SK-N-SH (cell line): ENCODE results near the gene TAP1. TPM values are rescaled to one million over a fixed set of nuclear protein-coding genes. Genes with fewer than 3 reads are reported as not detected.

Experiments
- CTCF ChIA-PET: fragments of 300-600, 350-600 bp; formaldehyde crosslinking; extraction: SDS; loops from one replicate; lab custom pipeline; 2021; lab: Yijun Ruan, JAX
- POLR2A ChIA-PET: fragments of 350-600 bp; sonication (Branson Sonifier 250); formaldehyde crosslinking; extraction: SDS; loops from one replicate; lab custom pipeline; 2020; ENCODE audit warnings: antibody characterized with exemption, inconsistent platforms; lab: Yijun Ruan, JAX
- DNase-seq: peaks from one replicate; pipeline ENCODE4 v3.0.0; 2012
- H2AFZ ChIP-seq: fragments of 200-600 bp; sonication (generic); 2 replicates; pipeline ENCODE4 v1.8.1; 2016; ENCODE audit warnings: antibody characterized with exemption, mild to moderate bottlenecking, low read depth
- H3F3A ChIP-seq: fragments of 200-600 bp; sonication (generic); replicated peaks from 2 replicates; pipeline ENCODE3; 2016; ENCODE audit warnings: antibody characterized with exemption, mild to moderate bottlenecking; ENCODE audit not compliant: insufficient read depth
- H3K27ac ChIP-seq, 2 experiments: fragments of 200-500 bp in 1 of 2; fragments of 200-600 bp in 1 of 2; sonication (Bioruptor generic) in 1 of 2; sonication (generic), shearing (Covaris generic) in 1 of 2; 2 replicates each; pipeline versions ENCODE4 v1.5.1 to v1.6.1; 2014 to 2016; ENCODE audit warnings: low read depth in 2 of 2, inconsistent platforms in 1 of 2, low read length in 1 of 2, mild to moderate bottlenecking in 1 of 2, mixed read lengths in 1 of 2
- H3K27me3 ChIP-seq: fragments of 200-600 bp; sonication (generic), shearing (Covaris generic); 2 replicates; pipeline ENCODE4 v1.6.1; 2016; ENCODE audit warnings: mixed run types; ENCODE audit not compliant: insufficient read depth
- H3K36me3 ChIP-seq, 2 experiments: fragments of 200-500 bp in 1 of 2; fragments of 200-600 bp in 1 of 2; sonication (Bioruptor generic) in 1 of 2; sonication (generic) in 1 of 2; replicated peaks in 1 of 2; 2 replicates each; pipeline versions ENCODE3 to v1.5.1; 2014 to 2016; ENCODE audit warnings: low read length in 1 of 2, mild to moderate bottlenecking in 1 of 2; ENCODE audit not compliant: insufficient read depth in 2 of 2, control insufficient read depth in 1 of 2
- H3K4me1 ChIP-seq, 2 experiments: fragments of 200-500 bp in 1 of 2; fragments of 200-600 bp in 1 of 2; sonication (Bioruptor generic) in 1 of 2; sonication (generic), shearing (Covaris generic) in 1 of 2; 2 replicates each; pipeline versions ENCODE4 v1.5.1 to v1.6.1; 2014 to 2016; ENCODE audit warnings: low read depth in 1 of 2, low read length in 1 of 2, mixed run types in 1 of 2; ENCODE audit not compliant: insufficient read depth in 2 of 2, control insufficient read depth in 1 of 2
- H3K4me2 ChIP-seq: fragments of 200-600 bp; sonication (generic), shearing (Covaris generic); 2 replicates; pipeline ENCODE4 v1.6.1; 2017; ENCODE audit warnings: mixed run types
- H3K4me3 ChIP-seq, 2 experiments: fragments of 200-500 bp in 1 of 2; fragments of 200-600 bp in 1 of 2; sonication (Bioruptor generic) in 1 of 2; sonication (generic), shearing (Covaris generic) in 1 of 2; 2 replicates each; pipeline versions ENCODE4 v1.5.1 to v1.8.1; 2014 to 2016; ENCODE audit warnings: low read depth in 2 of 2, inconsistent platforms in 1 of 2, low read length in 1 of 2, mild to moderate bottlenecking in 1 of 2, mixed read lengths in 1 of 2, moderate library complexity in 1 of 2
- H3K79me2 ChIP-seq: fragments of 200-600 bp; sonication (generic); 2 replicates; pipeline ENCODE4 v1.8.1; 2017; ENCODE audit warnings: mild to moderate bottlenecking; ENCODE audit not compliant: insufficient read depth
- H3K9ac ChIP-seq: fragments of 200-600 bp; sonication (generic); 2 replicates; pipeline ENCODE4 v1.6.1; 2017; ENCODE audit warnings: mixed run types
- H3K9me2 ChIP-seq: fragments of 200-600 bp; sonication (generic); 2 replicates; pipeline ENCODE4 v1.6.1; 2017; ENCODE audit warnings: mixed run types
- H3K9me3 ChIP-seq: fragments of 200-600 bp; sonication (generic); 2 replicates; pipeline ENCODE4 v1.6.1; 2017; ENCODE audit warnings: mixed run types, mild to moderate bottlenecking, moderate library complexity
- H4K20me1 ChIP-seq: fragments of 200-600 bp; sonication (generic); 2 replicates; pipeline ENCODE4 v1.6.1; 2017; ENCODE audit warnings: mild to moderate bottlenecking, mixed run types; ENCODE audit not compliant: insufficient read depth
- CHD2 ChIP-seq: fragments of 150-350 bp; IDR thresholded peaks from 2 replicates; pipeline ENCODE4 v1.6.1; 2018; ENCODE audit warnings: low read length; ENCODE audit not compliant: partially characterized antibody
- EP300 ChIP-seq, 2 experiments: IDR thresholded peaks; 2 replicates each; pipeline versions ENCODE4 v1.4.0 to v1.6.1; 2012; ENCODE audit warnings: borderline replicate concordance in 1 of 2, low read depth in 1 of 2, low read length in 1 of 2
- FOSL2 ChIP-seq: IDR thresholded peaks from 2 replicates; pipeline ENCODE4 v1.4.0; 2012; ENCODE audit warnings: low read depth, mild to moderate bottlenecking, moderate library complexity, borderline replicate concordance
- FOXJ3 ChIP-seq: sonication (generic); formaldehyde crosslinking; IDR thresholded peaks from 2 replicates; pipeline ENCODE4 v1.5.1; 2020; ENCODE audit warnings: mild to moderate bottlenecking, missing genetic modification reagents
- FOXM1 ChIP-seq: IDR thresholded peaks from 2 replicates; pipeline ENCODE4 v1.4.0; 2012; ENCODE audit warnings: low read depth, mild to moderate bottlenecking
- GABPA ChIP-seq: IDR thresholded peaks from 2 replicates; pipeline ENCODE4 v1.4.0; 2012; ENCODE audit warnings: low read depth, mild to moderate bottlenecking
- GATA2 ChIP-seq: sonication (generic); formaldehyde crosslinking; IDR thresholded peaks from 2 replicates; pipeline ENCODE4 v1.5.0; 2020; ENCODE audit warnings: mild to moderate bottlenecking, missing genetic modification reagents
- NFIC ChIP-seq: IDR thresholded peaks from 2 replicates; pipeline ENCODE4 v1.4.0; 2012; ENCODE audit warnings: borderline replicate concordance
- NRF1 ChIP-seq: IDR thresholded peaks from 2 replicates; pipeline ENCODE4 v1.6.1; 2012; ENCODE audit warnings: low read depth, mild to moderate bottlenecking, low read length
- POLR2AphosphoS5 ChIP-seq: IDR thresholded peaks from 2 replicates; pipeline ENCODE4 v1.6.1; 2012; ENCODE audit warnings: low read depth, low read length
- RAD21 ChIP-seq: IDR thresholded peaks from 2 replicates; pipeline ENCODE4 v1.6.1; 2012; ENCODE audit warnings: mild to moderate bottlenecking, low read length
- RCOR1 ChIP-seq: fragments of 150-350 bp; IDR thresholded peaks from 2 replicates; pipeline ENCODE4 v1.6.1; 2017; ENCODE audit warnings: antibody characterized with exemption, low read length
- RXRA ChIP-seq: IDR thresholded peaks from 2 replicates; pipeline ENCODE4 v1.4.0; 2012; ENCODE audit warnings: low read depth, mild to moderate bottlenecking, borderline replicate concordance
- SIN3A ChIP-seq: IDR thresholded peaks from 2 replicates; pipeline ENCODE4 v1.6.1; 2012; ENCODE audit warnings: low read depth, mild to moderate bottlenecking, low read length, moderate library complexity, borderline replicate concordance
- SMC3 ChIP-seq: IDR thresholded peaks from 2 replicates; pipeline ENCODE4 v1.6.1; 2012; ENCODE audit warnings: low read depth, low read length, improper control_type of control experiment
- TAF1 ChIP-seq: IDR thresholded peaks from 2 replicates; pipeline ENCODE4 v1.6.1; 2012; ENCODE audit warnings: low read depth, mild to moderate bottlenecking, low read length, moderate library complexity, borderline replicate concordance
- TEAD4 ChIP-seq: IDR thresholded peaks from 2 replicates; pipeline ENCODE4 v1.4.0; 2012; ENCODE audit warnings: mild to moderate bottlenecking, borderline replicate concordance; ENCODE audit not compliant: insufficient read depth
- YY1 ChIP-seq: IDR thresholded peaks from 2 replicates; pipeline ENCODE4 v1.4.0; 2012; ENCODE audit warnings: low read depth, mild to moderate bottlenecking
- WGBS: methylation state at CpG from one replicate; pipeline ENCODE4 v1.1.6; 2017; ENCODE audit warnings: low lambda C conversion rate; 5-methylcytosine and 5-hydroxymethylcytosine counted together
- polyA plus RNA-seq, 3 experiments: library from polyadenylated mRNA; depleted of rRNA; stranded (reverse); fragments of >200 nt; gene quantifications; 2 replicates each; pipeline ENCODE4 v1.2.3, GENCODE V29; 2012
- TF ChIP-seq, protein P1 (sequence below): fragments of 150-350 bp; IDR thresholded peaks from 2 replicates; pipeline ENCODE4 v1.6.1; 2017; ENCODE audit warnings: antibody characterized with exemption, low read length, low read depth, borderline replicate concordance
- TF ChIP-seq, protein P2 (sequence below): IDR thresholded peaks from 2 replicates; pipeline ENCODE4 v1.6.1; 2012; ENCODE audit warnings: mild to moderate bottlenecking, low read depth, low read length, moderate library complexity

Gene TAP1
- polyA plus RNA-seq, 1 of the 3 experiments (the other 2 are of a cell fraction): 31.1 TPM

DNA sequence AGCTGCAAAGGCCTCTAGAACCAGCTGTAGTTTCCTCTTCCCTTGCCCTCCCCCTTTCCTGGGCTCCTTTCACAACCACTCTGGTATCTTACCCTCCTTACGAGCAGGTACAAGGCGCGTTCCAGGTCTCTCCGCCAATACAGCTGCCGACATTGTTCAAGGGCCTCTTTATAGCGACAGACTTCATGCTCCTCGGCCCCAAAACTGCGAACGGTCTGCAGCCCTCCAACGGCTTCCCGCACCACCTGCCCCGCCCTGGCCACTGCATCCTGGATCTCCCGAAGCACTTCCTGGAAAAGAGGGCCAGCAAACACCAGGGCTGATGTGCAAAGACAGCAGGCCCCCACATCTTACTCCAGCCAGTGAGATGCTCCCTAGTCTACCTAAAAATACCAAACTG, 21.0 kb downstream of the TAP1 start:
- no peak for TF ChIP-seq SIN3A
- no peak for TF ChIP-seq FOXM1
- no peak for TF ChIP-seq CHD2
- TF ChIP-seq TAF1: no peak
- TF ChIP-seq RCOR1: no peak
- no peak for TF ChIP-seq GABPA
- TF ChIP-seq RAD21: no peak
- TF ChIP-seq, protein P1, sequence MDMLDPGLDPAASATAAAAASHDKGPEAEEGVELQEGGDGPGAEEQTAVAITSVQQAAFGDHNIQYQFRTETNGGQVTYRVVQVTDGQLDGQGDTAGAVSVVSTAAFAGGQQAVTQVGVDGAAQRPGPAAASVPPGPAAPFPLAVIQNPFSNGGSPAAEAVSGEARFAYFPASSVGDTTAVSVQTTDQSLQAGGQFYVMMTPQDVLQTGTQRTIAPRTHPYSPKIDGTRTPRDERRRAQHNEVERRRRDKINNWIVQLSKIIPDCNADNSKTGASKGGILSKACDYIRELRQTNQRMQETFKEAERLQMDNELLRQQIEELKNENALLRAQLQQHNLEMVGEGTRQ: no peak
- TF ChIP-seq NRF1: no peak
- no peak for TF ChIP-seq TEAD4
- no peak for TF ChIP-seq POLR2AphosphoS5
- no peak for TF ChIP-seq RXRA
- TF ChIP-seq FOSL2: no peak
- no peak for TF ChIP-seq GATA2
- TF ChIP-seq EP300 (IDR thresholded peaks at IDR 0.05; ENCODE audit: borderline replicate concordance in 1 of 2, low read depth in 1 of 2, low read length in 1 of 2): no peak
- no peak for TF ChIP-seq YY1
- no peak for TF ChIP-seq SMC3
- TF ChIP-seq FOXJ3 (CRISPR knock-in tag): no peak
- TF ChIP-seq, protein P2, sequence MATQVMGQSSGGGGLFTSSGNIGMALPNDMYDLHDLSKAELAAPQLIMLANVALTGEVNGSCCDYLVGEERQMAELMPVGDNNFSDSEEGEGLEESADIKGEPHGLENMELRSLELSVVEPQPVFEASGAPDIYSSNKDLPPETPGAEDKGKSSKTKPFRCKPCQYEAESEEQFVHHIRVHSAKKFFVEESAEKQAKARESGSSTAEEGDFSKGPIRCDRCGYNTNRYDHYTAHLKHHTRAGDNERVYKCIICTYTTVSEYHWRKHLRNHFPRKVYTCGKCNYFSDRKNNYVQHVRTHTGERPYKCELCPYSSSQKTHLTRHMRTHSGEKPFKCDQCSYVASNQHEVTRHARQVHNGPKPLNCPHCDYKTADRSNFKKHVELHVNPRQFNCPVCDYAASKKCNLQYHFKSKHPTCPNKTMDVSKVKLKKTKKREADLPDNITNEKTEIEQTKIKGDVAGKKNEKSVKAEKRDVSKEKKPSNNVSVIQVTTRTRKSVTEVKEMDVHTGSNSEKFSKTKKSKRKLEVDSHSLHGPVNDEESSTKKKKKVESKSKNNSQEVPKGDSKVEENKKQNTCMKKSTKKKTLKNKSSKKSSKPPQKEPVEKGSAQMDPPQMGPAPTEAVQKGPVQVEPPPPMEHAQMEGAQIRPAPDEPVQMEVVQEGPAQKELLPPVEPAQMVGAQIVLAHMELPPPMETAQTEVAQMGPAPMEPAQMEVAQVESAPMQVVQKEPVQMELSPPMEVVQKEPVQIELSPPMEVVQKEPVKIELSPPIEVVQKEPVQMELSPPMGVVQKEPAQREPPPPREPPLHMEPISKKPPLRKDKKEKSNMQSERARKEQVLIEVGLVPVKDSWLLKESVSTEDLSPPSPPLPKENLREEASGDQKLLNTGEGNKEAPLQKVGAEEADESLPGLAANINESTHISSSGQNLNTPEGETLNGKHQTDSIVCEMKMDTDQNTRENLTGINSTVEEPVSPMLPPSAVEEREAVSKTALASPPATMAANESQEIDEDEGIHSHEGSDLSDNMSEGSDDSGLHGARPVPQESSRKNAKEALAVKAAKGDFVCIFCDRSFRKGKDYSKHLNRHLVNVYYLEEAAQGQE: no peak
- TF ChIP-seq NFIC: no peak
- H3K9ac ChIP-seq: no peak overlapping the region
- H3K9me2 ChIP-seq: no peaks in the 10 kb centered on the region
- no peaks in the 10 kb centered on the region for H3F3A ChIP-seq
- no peak overlapping the region for H3K27ac ChIP-seq
- H2AFZ ChIP-seq: no peak overlapping the region
- H3K36me3 ChIP-seq: peaks cover 8 to 20% of the 10 kb centered on the region in 2 experiments
- no peak for DNase-seq
- H3K79me2 ChIP-seq: no peaks in the 10 kb centered on the region
- peaks cover 0 to 2% of the 10 kb centered on the region in 2 experiments; a peak in 1 of 4 replicates for H3K4me1 ChIP-seq
- no peaks in the 10 kb centered on the region for H4K20me1 ChIP-seq
- H3K9me3 ChIP-seq: no peaks in the 10 kb centered on the region
- H3K4me3 ChIP-seq: no peak overlapping the region
- WGBS: 97% methylated on average over 13 of the region's 13 CpGs
- no peak overlapping the region for H3K4me2 ChIP-seq
- ChIA-PET CTCF (interaction anchor here (0.5 to 3.2 kb wide), 4 partner anchors 10 to 116 kb away, joined by 3 to 20 read pairs (median 5); partner anchors contain the start of genes PSMB9 and TAP1), POLR2A (no interaction called here)
- H3K27me3 ChIP-seq: no peaks in the 10 kb centered on the region
